Fibroblast of the aortic adventitia (primary cell): Measurements from ENCODE around the gene VWA2. TPM values are rescaled to one million over a fixed set of nuclear protein-coding genes. Genes with fewer than 3 reads are reported as not detected.

Source experiments
- DNase-seq: peaks from one replicate; pipeline ENCODE4 v3.0.0-alpha.2; 2010; ENCODE audit warnings: low read depth
- H3K4me3 ChIP-seq: 2 replicates; pipeline ENCODE4 v1.5.1; 2011; ENCODE audit warnings: low read depth, mild to moderate bottlenecking, control low read depth, low read length, moderate library complexity
- total RNA-seq: library from RNA; depleted of rRNA; stranded (reverse); fragments of >200 nt; gene quantifications from 2 replicates; pipeline ENCODE4 v1.2.3, GENCODE V29; 2012; ENCODE audit warnings: low replicate concordance
- TF ChIP-seq, protein P1 (sequence below): IDR thresholded peaks from 2 replicates; pipeline ENCODE4 v1.5.1; 2011; ENCODE audit warnings: mild to moderate bottlenecking, low read length, control low read depth, inconsistent platforms; ENCODE audit not compliant: insufficient read depth

Gene VWA2
- total RNA-seq, 1 donor: 0.09 TPM

DNA sequence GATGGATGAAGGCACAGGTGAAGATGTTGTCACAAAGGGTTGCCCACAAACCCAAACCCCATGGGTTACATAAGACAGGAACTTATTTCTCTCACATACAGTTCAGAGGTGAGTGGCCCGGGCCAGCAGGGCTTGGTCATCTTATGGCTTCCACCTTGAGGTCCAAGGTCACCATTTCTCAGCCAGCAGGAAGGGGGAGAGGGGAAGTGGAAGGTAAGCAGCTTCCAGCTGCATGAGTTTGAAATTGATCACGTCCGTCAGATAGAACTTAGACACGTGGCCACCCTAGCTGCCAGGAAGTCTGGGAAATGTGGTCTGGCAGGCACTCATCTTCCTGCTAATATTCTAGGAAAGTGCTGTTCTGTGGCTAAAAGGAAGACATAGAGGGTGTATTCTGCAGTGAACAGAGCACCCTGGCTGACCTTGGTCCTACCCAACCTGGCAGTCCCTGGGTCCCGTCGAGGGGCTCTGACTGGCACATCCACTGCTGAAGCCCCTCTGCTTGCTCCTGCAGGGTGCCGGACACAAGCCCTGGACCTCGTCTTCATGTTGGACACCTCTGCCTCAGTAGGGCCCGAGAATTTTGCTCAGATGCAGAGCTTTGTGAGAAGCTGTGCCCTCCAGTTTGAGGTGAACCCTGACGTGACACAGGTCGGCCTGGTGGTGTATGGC is 49.5 kb downstream of the VWA2 start:
- TF ChIP-seq, protein P1, sequence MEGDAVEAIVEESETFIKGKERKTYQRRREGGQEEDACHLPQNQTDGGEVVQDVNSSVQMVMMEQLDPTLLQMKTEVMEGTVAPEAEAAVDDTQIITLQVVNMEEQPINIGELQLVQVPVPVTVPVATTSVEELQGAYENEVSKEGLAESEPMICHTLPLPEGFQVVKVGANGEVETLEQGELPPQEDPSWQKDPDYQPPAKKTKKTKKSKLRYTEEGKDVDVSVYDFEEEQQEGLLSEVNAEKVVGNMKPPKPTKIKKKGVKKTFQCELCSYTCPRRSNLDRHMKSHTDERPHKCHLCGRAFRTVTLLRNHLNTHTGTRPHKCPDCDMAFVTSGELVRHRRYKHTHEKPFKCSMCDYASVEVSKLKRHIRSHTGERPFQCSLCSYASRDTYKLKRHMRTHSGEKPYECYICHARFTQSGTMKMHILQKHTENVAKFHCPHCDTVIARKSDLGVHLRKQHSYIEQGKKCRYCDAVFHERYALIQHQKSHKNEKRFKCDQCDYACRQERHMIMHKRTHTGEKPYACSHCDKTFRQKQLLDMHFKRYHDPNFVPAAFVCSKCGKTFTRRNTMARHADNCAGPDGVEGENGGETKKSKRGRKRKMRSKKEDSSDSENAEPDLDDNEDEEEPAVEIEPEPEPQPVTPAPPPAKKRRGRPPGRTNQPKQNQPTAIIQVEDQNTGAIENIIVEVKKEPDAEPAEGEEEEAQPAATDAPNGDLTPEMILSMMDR: no peak
- DNase-seq: no peak
- H3K4me3 ChIP-seq: no peak overlapping the region

DNA sequence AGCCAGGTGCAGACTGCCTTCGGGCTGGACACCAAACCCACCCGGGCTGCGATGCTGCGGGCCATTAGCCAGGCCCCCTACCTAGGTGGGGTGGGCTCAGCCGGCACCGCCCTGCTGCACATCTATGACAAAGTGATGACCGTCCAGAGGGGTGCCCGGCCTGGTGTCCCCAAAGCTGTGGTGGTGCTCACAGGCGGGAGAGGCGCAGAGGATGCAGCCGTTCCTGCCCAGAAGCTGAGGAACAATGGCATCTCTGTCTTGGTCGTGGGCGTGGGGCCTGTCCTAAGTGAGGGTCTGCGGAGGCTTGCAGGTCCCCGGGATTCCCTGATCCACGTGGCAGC is 50.0 kb downstream of the VWA2 start:
- TF ChIP-seq, protein P1: no peak
- no peak overlapping the region for H3K4me3 ChIP-seq
- no peak for DNase-seq

DNA sequence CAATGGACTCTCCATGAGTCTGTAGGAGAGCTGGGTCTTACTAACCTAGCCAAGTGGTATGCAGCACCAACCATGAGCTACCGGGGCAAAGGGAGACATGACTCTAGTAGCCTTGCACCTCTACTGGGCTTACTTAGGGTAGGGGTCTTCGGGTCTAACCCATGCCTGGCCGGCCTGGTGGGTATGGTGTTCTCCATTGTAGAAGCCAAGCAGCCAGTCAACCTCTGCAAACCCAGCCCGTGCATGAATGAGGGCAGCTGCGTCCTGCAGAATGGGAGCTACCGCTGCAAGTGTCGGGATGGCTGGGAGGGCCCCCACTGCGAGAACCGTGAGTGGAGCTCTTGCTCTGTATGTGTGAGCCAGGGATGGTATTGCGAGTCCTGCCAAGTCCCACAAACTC is 51.0 kb downstream of the VWA2 start:
- DNase-seq: no peak
- TF ChIP-seq, protein P1: no peak
- no peak overlapping the region for H3K4me3 ChIP-seq

DNA sequence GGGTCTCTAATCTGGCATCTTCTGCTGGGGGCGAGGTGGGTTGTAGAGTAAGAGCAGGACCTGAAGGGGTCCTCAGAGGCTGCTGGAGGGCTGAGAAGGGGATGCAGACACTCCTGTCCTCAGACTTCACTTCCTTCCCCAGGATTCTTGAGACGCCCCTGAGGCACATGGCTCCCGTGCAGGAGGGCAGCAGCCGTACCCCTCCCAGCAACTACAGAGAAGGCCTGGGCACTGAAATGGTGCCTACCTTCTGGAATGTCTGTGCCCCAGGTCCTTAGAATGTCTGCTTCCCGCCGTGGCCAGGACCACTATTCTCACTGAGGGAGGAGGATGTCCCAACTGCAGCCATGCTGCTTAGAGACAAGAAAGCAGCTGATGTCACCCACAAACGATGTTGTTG is 52.0 kb downstream of the VWA2 start:
- H3K4me3 ChIP-seq: no peak overlapping the region
- DNase-seq: no peak
- TF ChIP-seq, protein P1: no peak

DNA sequence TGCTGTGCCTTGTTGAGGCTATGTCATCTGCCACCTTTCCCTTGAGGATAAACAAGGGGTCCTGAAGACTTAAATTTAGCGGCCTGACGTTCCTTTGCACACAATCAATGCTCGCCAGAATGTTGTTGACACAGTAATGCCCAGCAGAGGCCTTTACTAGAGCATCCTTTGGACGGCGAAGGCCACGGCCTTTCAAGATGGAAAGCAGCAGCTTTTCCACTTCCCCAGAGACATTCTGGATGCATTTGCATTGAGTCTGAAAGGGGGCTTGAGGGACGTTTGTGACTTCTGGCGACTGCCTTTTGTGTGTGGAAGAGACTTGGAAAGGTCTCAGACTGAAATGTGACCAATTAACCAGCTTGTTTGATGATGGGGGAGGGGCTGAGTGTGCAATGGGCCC is 52.5 kb downstream of the VWA2 start:
- no peak overlapping the region for H3K4me3 ChIP-seq
- DNase-seq: no peak
- TF ChIP-seq, protein P1: no peak

DNA sequence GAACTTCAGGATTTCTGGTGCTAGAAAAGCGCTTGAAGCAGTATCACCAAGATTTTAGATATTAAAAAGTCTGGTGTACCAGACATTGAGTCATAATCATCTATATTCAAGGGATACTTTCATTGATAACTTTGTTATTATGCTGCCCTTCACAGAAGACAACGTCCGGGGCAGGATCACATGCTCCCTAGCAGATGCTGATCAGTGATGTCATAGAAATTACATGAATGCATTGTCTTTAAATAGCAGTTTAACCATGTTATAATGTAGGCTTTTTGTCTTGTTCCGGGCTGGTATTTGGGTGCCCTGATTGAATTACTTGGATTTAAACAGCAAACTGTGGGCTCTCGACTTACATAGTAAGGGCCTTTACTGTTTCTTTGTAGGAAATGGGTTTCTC is 54.0 kb downstream of the VWA2 start:
- TF ChIP-seq, protein P1: no peak
- DNase-seq: no peak

DNA sequence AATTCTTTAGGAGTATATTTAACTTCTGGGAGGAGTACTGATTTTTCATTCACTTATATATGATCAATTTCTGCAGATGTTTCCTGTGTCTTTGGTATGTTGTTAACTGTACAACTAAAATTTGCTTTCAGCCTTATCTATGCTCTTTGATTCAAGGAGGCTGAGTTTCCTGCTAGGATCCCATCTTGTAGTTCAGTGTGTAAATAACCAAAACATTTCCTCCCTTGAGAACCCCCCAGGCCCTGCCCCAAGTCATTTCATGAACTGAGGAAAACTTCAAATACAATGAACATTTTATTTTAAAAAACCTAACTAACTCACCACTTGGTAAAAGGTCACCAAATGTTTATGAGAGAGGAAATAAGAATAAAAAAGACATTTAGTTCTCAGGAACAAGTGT is 55.5 kb downstream of the VWA2 start:
- no peak for DNase-seq
- H3K4me3 ChIP-seq: no peak overlapping the region
- TF ChIP-seq, protein P1: no peak

More for the DNA sequence above, 54.0 kb downstream of the VWA2 start:
- H3K4me3 ChIP-seq: no peak overlapping the region
